Measurements from ENCODE around the gene UBE2H.

DNA sequence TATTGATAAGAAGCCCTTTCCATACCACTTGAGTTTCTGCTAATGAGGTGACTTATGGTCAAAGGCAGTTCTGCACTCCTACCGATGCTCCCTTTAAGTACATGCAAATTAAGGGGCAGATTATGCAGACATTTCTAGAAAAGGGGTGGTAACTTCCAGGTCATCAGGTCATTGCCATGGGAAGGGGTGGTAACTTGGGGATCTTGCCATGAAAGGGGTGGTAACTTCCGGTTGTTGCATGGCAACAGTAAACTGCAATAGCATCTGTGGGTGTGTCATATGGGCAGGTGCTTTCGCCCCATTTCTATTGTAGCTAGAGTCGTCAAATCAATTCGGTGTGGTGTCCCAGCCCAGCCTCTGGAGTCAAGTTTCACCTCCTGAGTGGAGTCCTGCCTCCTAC, 150.9 kb downstream of the UBE2H start:
- TF ChIP-seq, protein P1, sequence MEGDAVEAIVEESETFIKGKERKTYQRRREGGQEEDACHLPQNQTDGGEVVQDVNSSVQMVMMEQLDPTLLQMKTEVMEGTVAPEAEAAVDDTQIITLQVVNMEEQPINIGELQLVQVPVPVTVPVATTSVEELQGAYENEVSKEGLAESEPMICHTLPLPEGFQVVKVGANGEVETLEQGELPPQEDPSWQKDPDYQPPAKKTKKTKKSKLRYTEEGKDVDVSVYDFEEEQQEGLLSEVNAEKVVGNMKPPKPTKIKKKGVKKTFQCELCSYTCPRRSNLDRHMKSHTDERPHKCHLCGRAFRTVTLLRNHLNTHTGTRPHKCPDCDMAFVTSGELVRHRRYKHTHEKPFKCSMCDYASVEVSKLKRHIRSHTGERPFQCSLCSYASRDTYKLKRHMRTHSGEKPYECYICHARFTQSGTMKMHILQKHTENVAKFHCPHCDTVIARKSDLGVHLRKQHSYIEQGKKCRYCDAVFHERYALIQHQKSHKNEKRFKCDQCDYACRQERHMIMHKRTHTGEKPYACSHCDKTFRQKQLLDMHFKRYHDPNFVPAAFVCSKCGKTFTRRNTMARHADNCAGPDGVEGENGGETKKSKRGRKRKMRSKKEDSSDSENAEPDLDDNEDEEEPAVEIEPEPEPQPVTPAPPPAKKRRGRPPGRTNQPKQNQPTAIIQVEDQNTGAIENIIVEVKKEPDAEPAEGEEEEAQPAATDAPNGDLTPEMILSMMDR (conservative IDR thresholded peaks at IDR 0.05), result no peak
- no peak for TF ChIP-seq ZFX (IDR thresholded peaks at IDR 0.05)

All from C4-2B (cell line).